H9 (cell line): ENCODE results near the gene GPM6B. TPM values are rescaled to one million over a fixed set of nuclear protein-coding genes. Genes with fewer than 3 reads are reported as not detected.

Experiments used
- DNase-seq: peaks from one replicate; pipeline ENCODE4 v3.0.0-alpha.2; 2017
- H2AFZ ChIP-seq: one replicate; pipeline ENCODE4 v1.6.1; 2013; ENCODE audit warnings: mild to moderate bottlenecking, low read length, control low read depth, moderate library complexity
- H2AK5ac ChIP-seq: 2 replicates; pipeline ENCODE4 v1.6.1; 2013; ENCODE audit warnings: low read length, control low read depth, mixed read lengths; ENCODE audit not compliant: insufficient read length
- H2BK120ac ChIP-seq: one replicate; pipeline ENCODE4 v1.6.1; 2013; ENCODE audit warnings: low read depth, mild to moderate bottlenecking, low read length, control low read depth, inconsistent platforms; ENCODE audit not compliant: poor library complexity, severe bottlenecking
- H2BK12ac ChIP-seq: 2 replicates; pipeline ENCODE4 v1.6.1; 2013; ENCODE audit warnings: low read length, control low read depth, mixed read lengths, low read depth; ENCODE audit not compliant: insufficient read length
- H2BK15ac ChIP-seq: 2 replicates; pipeline ENCODE4 v1.6.1; 2013; ENCODE audit warnings: low read depth, low read length, control low read depth
- H2BK20ac ChIP-seq: one replicate; pipeline ENCODE4 v1.6.1; 2013; ENCODE audit warnings: low read depth, mild to moderate bottlenecking, low read length, control low read depth, inconsistent platforms; ENCODE audit not compliant: poor library complexity, severe bottlenecking
- H2BK5ac ChIP-seq: 2 replicates; pipeline ENCODE4 v1.6.1; 2013; ENCODE audit warnings: low read length, control low read depth, mixed read lengths; ENCODE audit not compliant: insufficient read length
- H3K14ac ChIP-seq: 2 replicates; pipeline ENCODE4 v1.6.1; 2013; ENCODE audit warnings: low read length, control low read depth; ENCODE audit not compliant: insufficient read depth
- H3K18ac ChIP-seq: 2 replicates; pipeline ENCODE4 v1.6.1; 2013; ENCODE audit warnings: low read depth, mild to moderate bottlenecking, mixed read lengths, low read length, control low read depth; ENCODE audit not compliant: insufficient read length
- H3K23ac ChIP-seq: 2 replicates; pipeline ENCODE4 v1.6.1; 2013; ENCODE audit warnings: low read length, control low read depth, mixed read lengths, low read depth; ENCODE audit not compliant: insufficient read length
- H3K23me2 ChIP-seq: 2 replicates; pipeline ENCODE4 v1.6.1; 2013; ENCODE audit warnings: low read depth, mild to moderate bottlenecking, mixed read lengths, low read length, control low read depth; ENCODE audit not compliant: insufficient read length, poor library complexity, severe bottlenecking
- H3K27ac ChIP-seq: 2 replicates; pipeline ENCODE4 v1.5.1; 2013; ENCODE audit warnings: low read length, control low read depth, mixed read lengths, low read depth; ENCODE audit not compliant: insufficient read length
- H3K27me3 ChIP-seq: 2 replicates; pipeline ENCODE4 v1.6.1; 2013; ENCODE audit warnings: low read length, control low read depth, inconsistent platforms; ENCODE audit not compliant: insufficient read depth
- H3K4ac ChIP-seq: 2 replicates; pipeline ENCODE4 v1.6.1; 2013; ENCODE audit warnings: low read depth, mild to moderate bottlenecking, control low read depth, inconsistent platforms, low read length, moderate library complexity
- H3K4me1 ChIP-seq: 2 replicates; pipeline ENCODE4 v1.6.1; 2013; ENCODE audit warnings: low read length, control low read depth, inconsistent platforms; ENCODE audit not compliant: insufficient read depth
- H3K4me2 ChIP-seq: 2 replicates; pipeline ENCODE4 v1.6.1; 2013; ENCODE audit warnings: low read length, control low read depth, mixed read lengths; ENCODE audit not compliant: insufficient read length, insufficient read depth
- H3K56ac ChIP-seq: 2 replicates; pipeline ENCODE4 v1.6.1; 2013; ENCODE audit warnings: low read depth, mild to moderate bottlenecking, mixed read lengths, low read length, control low read depth; ENCODE audit not compliant: insufficient read length
- H3K79me1 ChIP-seq: 2 replicates; pipeline ENCODE4 v1.6.1; 2013; ENCODE audit warnings: low read depth, mild to moderate bottlenecking, moderate library complexity, low read length, control low read depth, inconsistent platforms; ENCODE audit not compliant: insufficient read depth, poor library complexity, severe bottlenecking
- H3K79me2 ChIP-seq: 2 replicates; pipeline ENCODE4 v1.6.1; 2013; ENCODE audit warnings: low read length, control low read depth, inconsistent platforms; ENCODE audit not compliant: insufficient read depth
- H3K9ac ChIP-seq: 2 replicates; pipeline ENCODE4 v1.6.1; 2013; ENCODE audit warnings: low read length, control low read depth, mixed read lengths; ENCODE audit not compliant: insufficient read length; ENCODE audit errors: extremely low read depth
- H3K9me3 ChIP-seq: one replicate; pipeline ENCODE4 v1.6.1; 2013; ENCODE audit warnings: low read depth, low read length, inconsistent platforms; ENCODE audit not compliant: control insufficient read depth
- H3T11ph ChIP-seq: one replicate; pipeline ENCODE4 v1.6.1; 2013; ENCODE audit warnings: mild to moderate bottlenecking, low read length, control low read depth, inconsistent platforms
- H4K20me1 ChIP-seq: one replicate; pipeline ENCODE4 v1.6.1; 2013; ENCODE audit not compliant: control insufficient read depth, insufficient read length, insufficient read depth
- H4K5ac ChIP-seq: 2 replicates; pipeline ENCODE4 v1.6.1; 2013; ENCODE audit warnings: low read depth, mild to moderate bottlenecking, mixed read lengths, low read length, control low read depth; ENCODE audit not compliant: insufficient read length
- H4K8ac ChIP-seq: replicated peaks from 2 replicates; pipeline ENCODE4 v1.6.1; 2013; ENCODE audit warnings: low read length, control low read depth, mixed read lengths, low read depth; ENCODE audit not compliant: insufficient read length
- H4K91ac ChIP-seq: 2 replicates; pipeline ENCODE4 v1.6.1; 2013; ENCODE audit warnings: low read depth, mild to moderate bottlenecking, moderate library complexity, mixed read lengths, low read length, control low read depth; ENCODE audit not compliant: insufficient read length
- H3K27ac Mint-ChIP-seq, 3 experiments: 2 replicates in 2 of 3; 3 replicates in 1 of 3; pipeline ENCODE4 v1.8.0; 2020 to 2021; ENCODE audit warnings: mixed read lengths in 3 of 3, mild to moderate bottlenecking in 1 of 3, moderate library complexity in 1 of 3
- H3K27me3 Mint-ChIP-seq: 2 replicates; pipeline ENCODE4 v1.8.0; 2021; ENCODE audit warnings: low read depth, mild to moderate bottlenecking, moderate library complexity, mixed read lengths
- H3K36me3 Mint-ChIP-seq, 3 experiments: 2 replicates in 2 of 3; 3 replicates in 1 of 3; pipeline ENCODE4 v1.8.0; 2020 to 2021; ENCODE audit warnings: low read depth in 3 of 3, mixed read lengths in 3 of 3; ENCODE audit not compliant: insufficient read depth in 1 of 3
- H3K4me1 Mint-ChIP-seq, 2 experiments: 2 replicates each; pipeline ENCODE4 v1.8.0; 2020; ENCODE audit warnings: mixed read lengths in 2 of 2
- H3K4me3 Mint-ChIP-seq, 2 experiments: 2 replicates in 1 of 2; 3 replicates in 1 of 2; pipeline ENCODE4 v1.8.0; 2020 to 2021; ENCODE audit warnings: mild to moderate bottlenecking in 2 of 2, mixed read lengths in 2 of 2, moderate library complexity in 1 of 2
- H3K9me3 Mint-ChIP-seq, 2 experiments: 2 replicates in 1 of 2; 3 replicates in 1 of 2; pipeline ENCODE4 v1.8.0; 2020; ENCODE audit warnings: mild to moderate bottlenecking in 2 of 2, mixed read lengths in 2 of 2, moderate library complexity in 1 of 2
- CTCF ChIP-seq: fragments of 200-600 bp; sonication (generic); conservative IDR thresholded peaks from 3 replicates; pipeline ENCODE4 v1.8.0; 2021; ENCODE audit warnings: antibody characterized with exemption, mild to moderate bottlenecking
- WGBS: extraction: QIAGEN DNeasy Blood & Tissue Kit; methylation state at CpG from one replicate; pipeline ENCODE4 v1.1.7; 2013; ENCODE audit warnings: missing lambda C conversion rate, low lambda C conversion rate, mixed read lengths; ENCODE audit not compliant: insufficient read length; ENCODE audit errors: extremely low coverage; 5-methylcytosine and 5-hydroxymethylcytosine counted together
- total RNA-seq: library from RNA; stranded (reverse); gene quantifications from 2 replicates; pipeline ENCODE4 v1.2.1, GENCODE V29; 2021

GPM6B gene
- total RNA-seq, 1 experiment from 2014 or later, result 73.9 TPM

GRCh38 chrX:13805241-13805640, 11.7 kb downstream of the GPM6B start:
- no peak for TF ChIP-seq CTCF
- no peak overlapping the region for H3K56ac ChIP-seq
- no peak overlapping the region for H2BK15ac ChIP-seq
- no peak overlapping the region for H4K5ac ChIP-seq
- no peak overlapping the region for H3T11ph ChIP-seq
- no peak overlapping the region for H2BK12ac ChIP-seq
- no peak overlapping the region for H2BK5ac ChIP-seq
- H3K79me1 ChIP-seq, result no peaks in the 10 kb centered on the region
- Mint-ChIP-seq H3K9me3 (peaks cover 18 to 29% of the 10 kb centered on the region in 2 experiments), H3K27me3 (no peaks in the 10 kb centered on the region), H3K27ac (no peak overlapping the region), H3K4me3 (no peak overlapping the region), H3K4me1 (peaks cover 32 to 44% of the 10 kb centered on the region in 2 experiments), H3K36me3 (peaks cover 0 to 11% (median 10%) of the 10 kb centered on the region in 3 experiments; a peak in 4 of 7 replicates)
- no CpG with 5 or more reads among the region's 2 CpGs for WGBS
- no peaks in the 10 kb centered on the region for H3K9me3 ChIP-seq
- no peak overlapping the region for H2BK120ac ChIP-seq
- no peak overlapping the region for H4K8ac ChIP-seq
- no peak overlapping the region for H4K91ac ChIP-seq
- H3K9ac ChIP-seq, result no peak overlapping the region
- no peak overlapping the region for H3K4ac ChIP-seq
- no peak overlapping the region for H2AK5ac ChIP-seq
- no peak for DNase-seq
- H2BK20ac ChIP-seq, result no peak overlapping the region
- H3K23ac ChIP-seq, result no peak overlapping the region
- no peaks in the 10 kb centered on the region for H3K23me2 ChIP-seq
- no peak overlapping the region for H3K14ac ChIP-seq
- H2AFZ ChIP-seq, result no peak overlapping the region
- no peak overlapping the region for H3K27ac ChIP-seq
- H3K79me2 ChIP-seq, result peaks cover 6% of the 10 kb centered on the region; the same call in 1 of the 2 replicates
- no peaks in the 10 kb centered on the region; the same call in 1 of the 2 replicates for H3K27me3 ChIP-seq
- H3K4me1 ChIP-seq, result peaks cover 11% of the 10 kb centered on the region
- H3K18ac ChIP-seq, result no peak overlapping the region
- H3K4me2 ChIP-seq, result no peak overlapping the region
- no peaks in the 10 kb centered on the region for H4K20me1 ChIP-seq
